Hepatocyte (in vitro differentiated cells): ENCODE measurements around the gene PLCB4. TPM values are rescaled to one million over a fixed set of nuclear protein-coding genes. Genes with fewer than 3 reads are reported as not detected.

Source experiments
- DNase-seq: peaks from one replicate; pipeline ENCODE4 v3.0.0-alpha.2; 2016; ENCODE audit warnings: low spot score
- H2AFZ ChIP-seq: fragments of 200-600 bp; sonication (generic); 2 replicates; pipeline ENCODE4 v1.6.0; 2016; ENCODE audit warnings: antibody characterized with exemption, mild to moderate bottlenecking
- H3K27ac ChIP-seq: fragments of 200-600 bp; sonication (generic); 2 replicates; pipeline ENCODE4 v1.5.1; 2016; ENCODE audit warnings: mild to moderate bottlenecking
- H3K27me3 ChIP-seq: fragments of 200-600 bp; sonication (generic); 2 replicates; pipeline ENCODE4 v1.6.1; 2016
- H3K36me3 ChIP-seq: fragments of 200-600 bp; sonication (generic); replicated peaks from 2 replicates; pipeline ENCODE4 v1.5.1; 2016; ENCODE audit warnings: low read depth; ENCODE audit not compliant: insufficient read depth
- H3K4me1 ChIP-seq: fragments of 200-600 bp; sonication (generic); 2 replicates; pipeline ENCODE4 v1.5.1; 2016; ENCODE audit warnings: mild to moderate bottlenecking, moderate library complexity; ENCODE audit not compliant: insufficient read depth
- H3K4me2 ChIP-seq: fragments of 200-600 bp; sonication (generic); 2 replicates; pipeline ENCODE4 v1.6.0; 2016
- H3K4me3 ChIP-seq: fragments of 200-600 bp; sonication (generic); 2 replicates; pipeline ENCODE4 v1.5.1; 2016; ENCODE audit warnings: mild to moderate bottlenecking
- H3K79me2 ChIP-seq: fragments of 200-600 bp; sonication (generic); 2 replicates; pipeline ENCODE4 v1.6.0; 2017; ENCODE audit warnings: mild to moderate bottlenecking
- H3K9me2 ChIP-seq: fragments of 200-600 bp; sonication (generic); replicated peaks from 2 replicates; pipeline ENCODE4 v1.6.0; 2017; ENCODE audit warnings: mild to moderate bottlenecking; ENCODE audit not compliant: insufficient read depth
- H3K9me3 ChIP-seq: fragments of 200-600 bp; sonication (generic); 2 replicates; pipeline ENCODE4 v1.5.1; 2016; ENCODE audit warnings: low read depth, mild to moderate bottlenecking
- H4K20me1 ChIP-seq: fragments of 200-600 bp; sonication (generic); 2 replicates; pipeline ENCODE4 v1.6.0; 2016; ENCODE audit warnings: mild to moderate bottlenecking; ENCODE audit not compliant: insufficient read depth, poor library complexity, severe bottlenecking
- CTCF ChIP-seq: fragments of 200-600 bp; sonication (generic); IDR thresholded peaks from 2 replicates; pipeline ENCODE4 v1.5.1; 2016; ENCODE audit warnings: antibody characterized with exemption, mild to moderate bottlenecking; ENCODE audit not compliant: poor library complexity
- EZH2 ChIP-seq: fragments of 200-600 bp; sonication (generic); IDR thresholded peaks from 2 replicates; pipeline ENCODE4 v1.6.1; 2016; ENCODE audit warnings: antibody characterized with exemption, mild to moderate bottlenecking, borderline replicate concordance
- EZH2phosphoT487 ChIP-seq: fragments of 200-600 bp; sonication (generic); IDR thresholded peaks from one replicate; pipeline ENCODE4 v1.6.1; 2018; ENCODE audit warnings: antibody characterized with exemption, mild to moderate bottlenecking, low read depth, moderate library complexity; ENCODE audit not compliant: unreplicated experiment, severe bottlenecking
- WGBS: methylation state at CpG from one replicate; pipeline ENCODE4 v1.1.6; 2016; ENCODE audit warnings: low lambda C conversion rate; ENCODE audit errors: missing lambda C conversion rate; 5-methylcytosine and 5-hydroxymethylcytosine counted together
- polyA plus RNA-seq: library from polyadenylated mRNA; unstranded; fragments of >200 nt; fragmentation: Nextera tagmentation; extraction: Ambion mirVana; gene quantifications from 2 replicates; pipeline ENCODE4 v1.2.1, GENCODE V29; 2016
- total RNA-seq: library from RNA; depleted of rRNA; stranded (reverse); fragments of >200 nt; gene quantifications from 2 replicates; pipeline ENCODE4 v1.2.3, GENCODE V29; 2014

The PLCB4 gene
- total and polyA plus RNA-seq, 2 experiments from 2014 or later = 6.4 to 15.0 TPM

- Histone ChIP-seq H3K4me2 (no peak overlapping the region), H2AFZ (no peak overlapping the region), H3K9me3 (no peaks in the 10 kb centered on the region), H3K27me3 (peaks cover 17% of the 10 kb centered on the region), H3K9me2 (no peaks in the 10 kb centered on the region), H3K4me1 (no peaks in the 10 kb centered on the region), H3K27ac (no peak overlapping the region), H3K4me3 (no peak overlapping the region), H3K79me2 (no peaks in the 10 kb centered on the region), H3K36me3 (no peaks in the 10 kb centered on the region), H4K20me1 (no peaks in the 10 kb centered on the region)
- no peak for DNase-seq
- TF ChIP-seq EZH2 (no peak), EZH2phosphoT487 (no peak), CTCF (no peak)
- 92% methylated on average over 3 of the region's 3 CpGs for WGBS
These were observed 454.7 kb downstream of the PLCB4 start for GRCh38 chr20:9523636-9524035.
